Prostate gland (tissue), 2 donors: ENCODE measurements around the gene MN1.

Experiments
- POLR2A ChIP-seq: fragments of 450-650 bp; IDR thresholded peaks from one replicate; pipeline ENCODE4 v1.6.1; 2016; ENCODE audit warnings: antibody characterized with exemption, mild to moderate bottlenecking
- POLR2AphosphoS5 ChIP-seq: sonication (generic); formaldehyde crosslinking; IDR thresholded peaks from one replicate; pipeline ENCODE4 v1.6.1; 2017; ENCODE audit warnings: antibody characterized with exemption
- TF ChIP-seq, protein P1 (sequence below), 4 experiments: fragments of 200-600 bp in 2 of 4; fragments of 450-650 bp in 2 of 4; sonication (generic) in 2 of 4; IDR thresholded peaks; 1 replicate in 3 of 4; 2 replicates in 1 of 4; pipeline ENCODE4 v1.5.1; 2016 to 2019; ENCODE audit warnings: antibody characterized with exemption in 4 of 4, mild to moderate bottlenecking in 2 of 4, moderate library complexity in 2 of 4

DNA sequence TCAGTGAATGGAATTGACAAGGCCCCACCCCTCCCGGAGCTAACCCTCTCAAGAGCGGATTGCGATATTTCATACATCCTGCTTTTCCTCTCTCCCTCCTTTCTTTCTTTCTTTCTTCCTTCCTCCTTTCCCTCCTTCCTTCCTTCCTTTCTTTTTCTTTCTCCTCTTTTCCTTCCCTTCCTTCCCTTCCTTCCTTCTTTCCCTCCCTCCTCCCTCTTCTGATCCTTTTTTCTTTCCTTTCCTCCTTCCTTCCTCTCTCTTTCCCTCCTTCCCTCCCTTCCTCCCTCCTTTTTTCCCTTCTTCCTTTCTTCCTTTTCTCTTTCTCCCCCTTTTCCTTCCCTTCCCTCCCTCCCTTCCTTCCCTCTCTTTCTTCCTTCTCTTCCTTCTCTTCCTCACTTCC is 15.0 kb upstream of the MN1 start:
- TF ChIP-seq, protein P1, sequence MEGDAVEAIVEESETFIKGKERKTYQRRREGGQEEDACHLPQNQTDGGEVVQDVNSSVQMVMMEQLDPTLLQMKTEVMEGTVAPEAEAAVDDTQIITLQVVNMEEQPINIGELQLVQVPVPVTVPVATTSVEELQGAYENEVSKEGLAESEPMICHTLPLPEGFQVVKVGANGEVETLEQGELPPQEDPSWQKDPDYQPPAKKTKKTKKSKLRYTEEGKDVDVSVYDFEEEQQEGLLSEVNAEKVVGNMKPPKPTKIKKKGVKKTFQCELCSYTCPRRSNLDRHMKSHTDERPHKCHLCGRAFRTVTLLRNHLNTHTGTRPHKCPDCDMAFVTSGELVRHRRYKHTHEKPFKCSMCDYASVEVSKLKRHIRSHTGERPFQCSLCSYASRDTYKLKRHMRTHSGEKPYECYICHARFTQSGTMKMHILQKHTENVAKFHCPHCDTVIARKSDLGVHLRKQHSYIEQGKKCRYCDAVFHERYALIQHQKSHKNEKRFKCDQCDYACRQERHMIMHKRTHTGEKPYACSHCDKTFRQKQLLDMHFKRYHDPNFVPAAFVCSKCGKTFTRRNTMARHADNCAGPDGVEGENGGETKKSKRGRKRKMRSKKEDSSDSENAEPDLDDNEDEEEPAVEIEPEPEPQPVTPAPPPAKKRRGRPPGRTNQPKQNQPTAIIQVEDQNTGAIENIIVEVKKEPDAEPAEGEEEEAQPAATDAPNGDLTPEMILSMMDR (IDR thresholded peaks at IDR 0.05), result no peak
- no peak for TF ChIP-seq POLR2A
- TF ChIP-seq POLR2AphosphoS5, result no peak
